HG02970 (cell line): Measurements from ENCODE around the gene SLC35A2.
"Not testable (repeated sequence)": the region's sequence is repeated elsewhere in the genome, so short reads cannot be mapped to it uniquely, and the experiment has no call there.

Source experiments
- ATAC-seq: cut with Tn5 transposase; IDR thresholded peaks from one replicate; pipeline ENCODE4 v1.9.1; 2021; ENCODE audit warnings: mild to moderate bottlenecking, moderate library complexity, moderate number of reproducible peaks; ENCODE audit not compliant: unreplicated experiment, low FRiP score

SLC35A2 gene

DNA sequence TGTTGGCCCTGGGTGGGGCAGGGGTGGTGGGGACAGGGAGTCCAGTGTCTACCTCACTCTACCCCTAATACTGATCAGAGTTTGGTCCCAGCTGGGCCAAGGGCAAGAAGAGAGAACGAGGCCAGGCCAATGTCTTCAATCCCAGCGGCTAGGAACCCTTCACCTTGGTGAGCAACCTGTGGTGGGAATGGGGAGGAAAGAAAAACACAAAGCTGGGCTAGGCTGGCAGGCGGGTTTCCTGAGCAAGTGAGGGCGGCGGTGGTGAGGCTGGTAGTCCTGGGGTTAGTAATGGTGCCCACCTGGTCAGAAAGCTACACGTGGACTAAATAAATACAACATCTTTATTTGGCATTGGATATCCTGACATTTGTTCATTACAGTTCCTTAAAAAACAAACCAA is 8.2 kb downstream of the SLC35A2 start:
- no peak for ATAC-seq

DNA sequence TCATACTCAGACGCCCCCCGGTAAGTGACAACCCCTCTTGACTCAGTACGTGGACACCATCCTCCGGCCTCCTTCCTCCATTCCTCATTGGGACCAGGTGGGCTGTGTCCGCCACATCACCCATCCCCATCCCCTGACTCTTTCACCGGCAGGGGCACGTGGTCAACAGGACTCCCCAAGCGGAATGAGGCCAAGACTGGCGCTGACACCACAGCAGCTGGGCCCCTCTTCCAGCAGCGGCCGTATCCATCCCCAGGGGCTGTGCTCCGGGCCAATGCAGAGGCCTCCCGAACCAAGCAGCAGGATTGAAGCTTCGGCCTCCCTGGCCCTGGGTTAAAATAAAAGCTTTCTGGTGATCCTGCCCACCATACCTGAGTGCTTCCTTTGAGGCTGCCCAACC is 8.7 kb downstream of the SLC35A2 start:
- ATAC-seq, result no peak

DNA sequence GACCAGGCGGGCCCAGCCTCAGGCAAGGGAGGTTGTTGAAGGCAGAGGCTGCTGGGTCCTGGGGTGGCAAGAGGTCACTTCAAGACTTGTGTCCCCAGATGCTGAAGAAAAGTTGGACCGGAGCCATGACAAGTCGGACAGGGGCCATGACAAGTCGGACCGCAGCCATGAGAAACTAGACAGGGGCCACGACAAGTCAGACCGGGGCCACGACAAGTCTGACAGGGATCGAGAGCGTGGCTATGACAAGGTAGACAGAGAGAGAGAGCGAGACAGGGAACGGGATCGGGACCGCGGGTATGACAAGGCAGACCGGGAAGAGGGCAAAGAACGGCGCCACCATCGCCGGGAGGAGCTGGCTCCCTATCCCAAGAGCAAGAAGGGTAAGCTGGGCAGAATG is 9.3 kb downstream of the SLC35A2 start:
- no peak for ATAC-seq

DNA sequence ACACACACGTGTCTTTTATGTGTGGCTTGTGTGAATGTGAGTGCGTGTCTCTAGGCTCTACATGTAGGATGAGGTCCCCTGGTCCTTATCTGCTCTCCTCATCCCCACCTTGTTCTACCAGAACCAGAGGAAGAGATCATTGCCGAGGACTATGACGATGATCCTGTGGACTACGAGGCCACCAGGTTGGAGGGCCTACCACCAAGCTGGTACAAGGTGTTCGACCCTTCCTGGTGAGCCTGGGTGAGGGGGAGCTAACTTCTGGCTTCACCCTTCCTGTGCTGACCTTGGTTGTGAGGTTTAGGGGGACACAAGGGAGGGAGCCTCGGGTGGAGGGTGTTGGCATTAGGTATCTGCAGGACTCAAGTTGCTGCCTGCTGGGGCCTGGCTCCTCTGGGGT is 10.4 kb downstream of the SLC35A2 start:
- ATAC-seq, result no peak

DNA sequence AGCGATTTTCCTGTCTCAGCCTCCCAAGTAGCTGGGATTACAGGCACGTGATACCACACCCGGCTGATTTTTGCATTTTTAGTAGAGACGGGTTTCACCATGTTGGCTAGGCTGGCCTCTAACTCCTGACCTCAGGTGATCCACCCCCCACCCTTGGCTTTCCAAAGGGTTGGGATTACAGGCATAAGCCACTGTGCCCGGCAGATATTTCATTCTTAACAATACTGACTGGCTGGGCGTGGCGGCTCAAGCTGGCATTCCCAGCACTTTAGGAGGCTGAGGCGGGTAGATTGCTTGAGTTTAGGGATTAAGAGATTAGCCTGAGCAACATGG is 12.4 kb downstream of the SLC35A2 start:
- ATAC-seq, result no peak

DNA sequence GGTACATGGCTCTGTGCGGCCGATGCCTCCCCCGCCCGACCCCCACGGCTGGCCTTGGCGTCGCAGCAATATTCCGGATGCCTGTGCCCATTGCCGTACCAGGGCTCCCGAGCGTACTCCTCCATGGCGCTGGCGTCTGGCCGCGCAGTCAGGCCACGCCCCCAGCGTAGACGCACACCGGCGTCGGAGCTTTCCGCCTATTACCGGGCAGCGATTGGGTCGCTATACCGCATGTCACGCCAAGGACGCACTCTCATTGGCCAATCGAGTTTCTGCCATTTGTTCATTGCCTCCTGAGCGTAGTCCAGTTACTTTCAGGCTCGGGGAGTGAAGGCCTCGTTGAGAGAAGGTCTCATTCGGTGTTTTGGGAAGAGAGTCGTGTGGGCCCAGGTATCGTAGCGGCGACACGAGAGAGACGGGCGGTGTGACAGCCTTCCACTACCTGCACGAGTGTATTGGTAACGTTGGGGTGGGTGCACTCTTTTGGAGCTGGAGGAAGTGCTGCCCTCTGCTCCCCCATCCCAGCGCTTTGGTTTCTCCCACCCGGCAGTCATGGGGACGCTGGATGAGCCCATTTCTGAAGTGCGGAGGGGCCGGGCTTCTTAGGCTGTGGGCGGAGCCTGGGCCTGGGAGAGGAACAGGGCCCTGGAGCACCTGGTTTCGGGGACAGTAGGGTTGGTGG is 13.7 kb downstream of the SLC35A2 start, which contains the start of the genes PQBP1 and TIMM17B:
TSS of gene PQBP1 (plus strand) at position 306 of the 682 bp plus-strand sequence. CDS start 580 bp downstream, outside the sequence.
TSS of gene TIMM17B (minus strand) at position 144 of the 682 bp plus-strand sequence. CDS start at position 125, 19 bp downstream.
- ATAC-seq, result peak; percentile 74

DNA sequence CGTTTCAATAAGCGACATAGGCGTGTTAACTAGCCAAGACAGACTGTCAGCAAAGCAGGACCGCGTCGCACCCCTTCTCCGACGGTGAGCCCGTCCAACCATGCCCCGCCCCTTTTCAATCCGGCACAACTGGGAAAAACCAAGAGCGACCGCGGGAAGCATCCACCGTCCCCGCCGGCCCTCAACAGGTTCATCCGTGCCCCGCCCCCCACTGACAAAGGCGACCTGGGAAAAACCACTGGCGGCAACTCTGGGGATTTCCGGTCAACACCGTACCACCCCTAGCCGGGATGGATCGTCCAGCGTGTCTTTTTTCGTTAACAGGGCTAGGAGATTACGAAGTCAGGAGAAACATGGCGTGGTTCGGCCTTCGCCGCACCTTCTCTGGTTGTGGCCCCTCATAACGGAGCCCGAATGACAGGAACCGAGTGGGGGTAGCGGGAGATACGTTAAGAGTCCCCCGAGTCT is 14.3 kb downstream of the SLC35A2 start:
- ATAC-seq, result peak; percentile 13

DNA sequence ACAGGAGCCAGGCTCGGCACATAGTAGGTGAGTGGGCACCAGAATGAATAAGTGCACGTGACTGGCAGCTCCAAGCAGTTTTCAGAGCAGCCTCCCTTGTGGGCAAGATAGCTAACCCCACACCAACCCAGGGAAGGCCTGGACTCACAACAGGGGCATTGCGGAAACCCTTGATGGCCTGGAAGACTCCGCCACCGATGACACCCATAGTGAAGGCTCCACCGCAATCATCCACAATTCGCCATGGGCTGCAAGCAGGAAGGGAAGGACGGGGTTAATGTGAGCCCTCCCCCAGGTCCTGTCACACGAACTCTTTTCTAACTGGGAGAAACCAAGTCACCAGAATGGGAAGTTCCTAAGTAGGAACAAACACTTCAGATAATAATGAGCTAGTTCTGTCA is 14.8 kb downstream of the SLC35A2 start:
- no peak for ATAC-seq

DNA sequence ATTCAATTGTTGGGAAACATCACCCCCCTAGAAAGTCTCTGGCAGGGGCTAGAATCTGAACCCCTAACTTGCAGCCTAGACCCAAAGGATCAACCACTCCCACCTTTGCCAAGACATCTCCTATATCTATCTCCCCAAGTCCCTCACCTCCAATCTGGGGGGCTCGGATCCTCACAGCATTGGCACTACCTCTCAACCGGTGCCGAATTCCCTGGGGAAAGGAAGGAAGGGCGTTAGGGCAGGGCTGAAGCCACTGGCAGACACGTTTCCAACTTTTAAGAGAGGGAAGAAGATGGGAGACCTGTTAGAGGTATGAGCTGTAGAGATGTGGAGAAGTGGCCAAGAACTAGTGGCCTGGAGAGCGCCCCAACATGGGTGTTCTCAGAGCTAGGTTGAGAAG is 16.6 kb downstream of the SLC35A2 start:
- ATAC-seq, result no peak

DNA sequence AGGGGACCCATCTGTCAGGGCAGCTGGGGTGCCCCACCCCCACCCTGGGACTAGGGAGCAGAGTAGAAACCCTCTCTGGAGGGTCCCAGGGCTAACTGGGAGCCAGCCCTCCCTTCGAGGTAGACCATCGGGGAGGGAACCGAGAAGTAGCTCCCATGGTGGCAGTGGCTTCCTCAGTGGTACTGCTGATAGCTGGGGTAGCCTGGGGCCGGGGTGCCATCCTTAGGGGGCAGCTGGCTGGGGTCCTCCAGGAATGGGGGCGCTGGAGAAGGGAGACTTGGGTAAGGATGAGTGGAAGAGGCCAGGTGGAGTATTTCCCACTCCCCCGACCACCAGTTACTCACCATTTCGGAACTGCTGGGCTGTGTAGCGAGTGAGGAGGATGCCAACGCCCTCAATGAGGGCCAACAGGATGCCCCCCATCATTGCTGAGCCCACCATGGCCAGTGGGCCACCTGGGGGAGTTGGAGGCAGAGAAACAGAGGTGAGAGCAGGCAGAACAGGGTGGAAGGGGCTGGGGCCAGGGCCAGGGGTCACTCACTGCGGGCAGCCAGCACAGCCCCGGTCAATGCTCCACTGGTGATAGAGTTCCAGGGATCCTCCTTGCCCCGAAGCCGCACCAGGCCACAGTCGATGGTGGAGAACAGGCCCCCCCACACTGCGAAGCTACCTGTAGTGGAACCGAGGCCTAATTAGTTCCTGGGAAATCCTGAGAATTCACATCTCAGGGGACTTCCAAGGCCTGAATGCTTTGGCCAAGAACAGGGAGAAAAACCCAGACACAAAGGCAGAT is 17.7 kb downstream of the SLC35A2 start:
- no peak for ATAC-seq

DNA sequence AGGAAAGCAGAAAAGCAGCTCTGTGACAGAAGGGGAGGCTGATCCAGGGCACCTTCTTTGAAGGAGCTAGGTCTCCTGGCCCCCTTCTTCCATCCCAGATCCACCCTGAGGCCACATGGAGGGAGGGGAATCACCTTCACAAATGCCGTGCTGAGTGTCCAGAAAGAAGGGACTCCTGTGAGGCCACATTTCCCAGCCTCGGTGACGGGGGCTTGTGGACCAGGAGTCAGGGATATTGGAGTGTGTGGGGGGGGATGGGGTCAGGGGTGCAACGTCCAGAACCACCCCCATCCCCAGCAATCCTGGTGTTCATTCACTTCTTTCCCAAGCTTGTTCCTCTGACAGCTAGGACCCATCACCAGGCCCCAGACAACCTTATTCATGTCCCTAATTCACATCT is 18.6 kb downstream of the SLC35A2 start:
- ATAC-seq, result no peak

DNA sequence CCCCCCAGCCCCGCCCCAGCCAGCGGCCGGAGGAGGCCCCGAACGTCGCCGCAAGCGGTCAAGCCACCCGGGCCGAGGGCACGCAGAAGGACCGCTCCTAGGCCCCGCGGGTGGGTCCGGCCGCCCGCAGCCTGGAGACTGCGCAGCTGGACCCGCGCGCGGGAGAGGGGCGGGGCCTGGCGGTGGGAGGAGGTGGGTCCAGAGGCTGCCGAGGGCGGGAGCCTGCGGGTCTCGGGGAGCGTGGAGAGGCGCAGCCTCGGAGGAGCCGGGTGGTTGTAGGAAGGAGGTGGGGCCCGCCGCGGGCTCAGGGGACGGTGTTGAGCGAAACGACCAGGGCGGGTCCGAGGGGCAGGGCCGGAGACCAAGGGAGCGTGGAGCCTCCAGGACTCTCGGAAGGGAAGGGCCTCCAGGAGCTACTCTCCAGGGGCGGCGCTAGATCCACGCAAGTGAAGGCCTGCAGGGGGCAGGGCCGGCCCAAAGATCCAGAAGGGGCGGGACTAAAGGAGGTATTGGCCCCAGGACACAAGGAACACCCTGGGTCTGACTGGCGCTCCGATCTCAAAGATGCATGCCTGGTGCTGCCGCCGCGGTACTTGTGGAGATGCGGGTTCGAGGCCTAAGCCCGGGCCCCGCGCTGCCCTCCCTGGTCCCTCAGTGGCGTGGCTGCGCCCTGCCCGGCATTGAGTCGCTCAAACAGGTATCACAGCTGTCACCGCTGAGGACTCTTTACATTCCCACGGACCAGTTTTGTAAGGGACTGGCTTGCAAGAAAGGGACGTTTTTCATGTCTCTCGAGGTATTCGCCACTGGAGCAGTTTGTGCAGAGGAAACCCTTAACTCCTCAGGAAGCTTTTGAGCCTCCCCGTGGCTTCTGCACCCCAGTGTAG is 19.8 kb downstream of the SLC35A2 start:
- peak; percentile 69 for ATAC-seq

DNA sequence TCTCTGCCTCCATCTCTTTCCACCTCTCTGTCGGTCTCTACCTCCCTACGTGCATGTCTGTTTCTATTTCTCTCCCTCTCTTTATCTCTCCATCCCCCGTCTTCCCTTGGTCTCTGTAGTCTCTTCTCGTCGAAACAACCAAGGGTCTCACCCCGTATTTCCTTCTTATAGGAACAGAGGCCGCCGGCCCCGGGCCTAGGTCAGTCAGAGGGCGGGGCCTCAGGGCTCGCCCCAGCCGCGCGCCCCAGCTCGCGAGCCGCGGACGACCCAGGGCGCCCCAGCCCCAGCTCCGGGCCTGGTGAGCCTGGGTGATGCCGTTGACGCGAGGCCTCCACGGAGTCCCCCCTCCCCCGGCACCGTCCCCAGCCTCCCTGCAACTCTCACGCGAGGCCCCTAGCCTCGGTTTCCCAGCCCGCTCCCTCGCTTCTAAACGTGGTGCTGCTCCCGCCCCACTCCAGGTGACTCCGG is 20.5 kb downstream of the SLC35A2 start:
- peak; percentile 11 for ATAC-seq

DNA sequence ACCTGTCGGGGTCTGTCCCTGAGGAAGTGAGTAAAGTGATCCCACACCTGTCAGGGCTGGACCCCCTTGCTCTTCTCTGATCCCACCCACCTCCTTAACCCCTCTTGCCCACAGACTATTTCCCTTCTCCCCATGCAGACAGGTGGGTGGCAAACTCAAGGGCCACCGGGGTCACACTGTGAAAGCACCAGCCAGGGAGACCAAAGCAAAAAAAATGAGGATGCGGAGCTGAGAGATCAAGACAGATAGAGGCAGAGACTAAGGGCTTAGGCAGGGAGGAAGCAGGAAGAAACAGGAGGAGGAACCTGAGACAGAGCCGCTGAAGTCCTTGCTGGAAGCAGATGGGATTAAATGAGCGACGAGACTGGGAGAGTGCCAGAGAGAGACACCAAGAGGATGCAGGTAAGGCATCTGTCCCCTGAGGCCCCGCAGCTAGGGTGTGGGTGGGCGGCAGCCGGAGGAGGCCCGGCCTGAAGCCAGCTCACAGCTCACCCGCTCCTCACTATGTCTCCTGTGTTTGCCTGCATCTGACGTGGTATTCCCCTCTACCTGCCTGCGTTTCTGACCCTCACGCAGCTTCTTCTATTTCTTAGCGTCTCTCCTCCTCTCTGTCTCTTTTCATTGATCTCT is 21.0 kb downstream of the SLC35A2 start:
- no peak for ATAC-seq

DNA sequence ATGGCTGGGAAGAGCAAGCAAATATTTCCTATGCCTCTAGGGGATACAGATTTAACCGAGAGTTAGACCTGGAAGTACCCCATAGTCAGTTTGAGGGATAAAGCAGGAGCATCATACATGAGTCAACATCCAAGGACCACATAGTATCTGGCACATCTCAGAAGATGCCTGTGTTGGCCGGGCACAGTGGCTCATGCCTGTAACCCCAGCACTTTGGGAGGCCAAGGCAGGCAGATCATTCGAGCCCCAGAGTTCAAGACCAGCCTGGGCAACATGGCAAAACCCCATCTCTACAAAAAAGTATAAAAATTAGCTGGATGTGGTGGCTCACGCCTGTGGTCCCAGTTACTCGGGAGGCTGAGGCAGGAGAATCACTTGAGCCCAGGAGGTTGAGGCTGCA is 24.9 kb downstream of the SLC35A2 start:
- not testable (repeated sequence) for ATAC-seq

DNA sequence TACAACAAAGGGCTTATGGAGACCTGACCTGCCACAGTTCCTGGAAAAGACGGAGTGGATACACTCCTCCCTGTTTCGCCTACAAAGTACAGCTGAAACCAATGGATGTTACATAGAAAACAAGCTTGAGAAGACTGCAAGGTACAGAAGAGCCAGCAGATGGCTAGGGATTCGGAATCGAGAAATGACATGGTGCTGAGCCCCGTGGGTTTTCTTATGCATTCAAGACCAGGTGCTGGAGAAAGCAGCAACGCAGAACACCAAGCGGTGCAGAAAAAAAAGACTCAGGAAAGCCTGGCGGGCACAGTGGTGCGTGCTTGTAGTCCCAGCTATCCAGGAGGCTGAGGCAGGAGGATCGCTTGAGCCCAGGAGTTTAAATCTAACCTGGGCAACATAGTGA is 27.7 kb downstream of the SLC35A2 start:
- ATAC-seq, result no peak

DNA sequence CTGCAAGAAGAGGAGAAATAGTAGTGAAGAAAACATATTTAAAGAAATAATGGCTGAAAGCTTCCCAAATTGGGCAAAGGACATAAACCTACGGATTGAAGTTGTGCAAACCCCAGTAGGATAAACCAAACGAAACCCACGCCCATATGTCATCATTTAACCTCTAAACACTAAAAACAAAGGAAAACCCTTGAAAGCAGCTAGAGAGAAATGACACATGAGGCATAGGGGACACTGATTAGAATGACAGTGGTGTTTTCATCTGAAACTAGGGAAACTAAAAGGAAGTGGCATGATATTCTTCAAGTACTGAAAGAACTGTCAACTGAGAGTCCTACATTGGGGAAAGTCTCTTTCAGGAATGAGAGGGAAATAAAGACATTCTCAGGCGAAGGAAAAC is 34.5 kb downstream of the SLC35A2 start:
- ATAC-seq, result not testable (repeated sequence)

DNA sequence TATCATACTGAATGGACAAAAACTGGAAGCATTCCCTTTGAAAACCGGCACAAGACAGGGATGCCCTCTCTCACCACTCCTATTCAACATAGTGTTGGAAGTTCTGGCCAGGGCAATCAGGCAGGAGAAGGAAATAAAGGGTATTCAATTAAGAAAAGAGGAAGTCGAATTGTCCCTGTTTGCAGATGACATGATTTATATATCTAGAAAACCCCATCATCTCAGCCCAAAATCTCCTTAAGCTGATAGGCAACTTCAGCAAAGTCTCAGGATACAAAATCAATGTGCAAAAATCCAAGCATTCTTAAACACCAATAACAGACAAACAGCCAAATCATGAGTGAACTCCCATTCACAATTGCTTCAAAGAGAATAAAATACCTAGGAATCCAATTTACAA is 39.4 kb downstream of the SLC35A2 start:
- not testable (repeated sequence) for ATAC-seq

DNA sequence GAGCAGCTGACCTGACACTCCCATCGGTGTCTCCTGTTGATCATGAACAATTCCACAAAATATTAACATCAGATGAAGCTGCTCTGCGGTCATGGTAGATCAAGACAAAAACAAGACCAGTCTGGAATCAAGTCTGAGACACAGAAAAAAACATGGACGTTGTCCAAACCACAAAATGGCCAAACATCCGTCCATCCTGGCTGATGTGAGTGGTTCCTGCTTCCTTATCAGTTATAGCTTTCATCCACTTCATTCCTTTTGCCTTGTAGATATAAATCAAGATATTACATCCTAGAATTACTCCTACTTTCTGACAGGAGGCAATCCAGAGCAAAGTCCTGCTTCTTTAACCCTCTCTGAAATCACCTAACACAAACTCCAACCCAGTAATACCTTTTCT is 47.2 kb downstream of the SLC35A2 start:
- no peak for ATAC-seq

DNA sequence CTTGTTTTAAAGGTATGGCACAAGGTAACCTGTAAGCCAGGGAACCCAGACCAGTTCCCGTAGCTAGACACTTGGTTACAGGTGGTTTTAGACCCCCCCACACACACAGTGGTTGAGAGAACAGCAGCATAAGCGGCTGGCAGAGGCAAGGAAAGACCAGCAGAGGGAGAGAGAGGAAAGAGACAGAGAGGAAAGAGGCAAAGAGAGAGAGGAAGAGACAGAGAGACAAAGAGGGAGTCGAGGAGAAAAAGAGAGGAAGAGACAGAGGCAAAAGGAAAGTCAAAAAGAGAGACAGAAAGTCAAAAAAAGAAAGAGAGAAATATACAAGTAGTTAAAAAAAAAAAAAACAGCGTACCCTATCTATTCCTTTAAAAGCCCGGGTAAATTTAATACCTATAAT is 56.5 kb downstream of the SLC35A2 start:
- no peak for ATAC-seq
